NCI-H69 (cell line): ENCODE data around the gene COX15.
"Not testable (repeated sequence)": the region's sequence is repeated elsewhere in the genome, so short reads cannot be mapped to it uniquely, and the experiment has no call there.

ENCODE experiments used
- DNase-seq: peaks from one replicate; lab custom pipeline; 2025; lab: John Stamatoyannopoulos, UW

The COX15 gene

DNA sequence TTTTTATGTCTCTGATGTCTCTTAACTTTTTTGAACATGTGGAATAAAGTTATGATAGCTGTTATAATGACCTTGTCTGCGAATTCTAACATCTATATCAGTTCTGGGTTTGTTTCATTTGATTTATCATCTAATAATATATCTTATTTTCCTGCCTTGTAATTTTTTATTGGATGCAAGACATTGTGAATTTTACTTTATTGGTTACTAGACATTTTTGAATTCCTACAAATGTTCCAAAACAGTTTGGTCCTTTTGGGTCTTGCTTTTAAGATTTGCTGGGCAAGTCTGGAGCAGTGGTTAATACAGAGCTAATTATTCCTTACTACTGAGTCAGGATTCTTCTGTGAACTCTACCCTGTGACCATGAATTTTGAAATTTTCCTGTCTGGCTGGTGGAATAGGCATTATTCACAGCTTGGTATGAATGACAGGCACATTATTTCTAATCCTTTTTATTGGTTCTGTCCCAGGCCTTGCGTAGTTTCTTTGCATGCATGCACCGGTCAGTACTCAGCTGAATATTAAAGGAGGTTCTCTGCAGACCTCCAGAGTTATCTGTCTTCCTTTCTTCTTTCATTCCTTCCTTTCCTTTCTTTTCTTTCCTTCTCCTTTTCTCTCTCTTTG is 9.1 kb upstream of the COX15 start:
- no peak for DNase-seq

DNA sequence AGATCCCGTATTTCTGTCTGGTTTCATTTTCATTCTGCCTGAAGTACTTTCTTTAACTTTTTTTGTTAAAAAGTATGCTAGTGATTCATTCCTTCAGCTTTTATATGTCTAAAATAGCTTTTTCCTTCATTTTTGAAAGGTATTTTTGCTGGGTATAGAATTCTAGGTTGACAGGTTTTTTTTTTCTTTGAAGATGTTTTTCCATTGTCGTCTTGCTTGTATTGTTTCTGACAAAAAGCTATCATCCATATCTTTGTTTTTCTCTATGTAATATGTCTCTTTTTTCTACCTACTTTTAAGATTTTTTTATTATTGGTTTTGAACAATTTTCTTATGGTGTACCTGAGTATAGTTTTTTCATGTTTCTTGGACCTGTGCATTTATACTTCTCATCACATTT is 8.3 kb upstream of the COX15 start:
- no peak for DNase-seq

DNA sequence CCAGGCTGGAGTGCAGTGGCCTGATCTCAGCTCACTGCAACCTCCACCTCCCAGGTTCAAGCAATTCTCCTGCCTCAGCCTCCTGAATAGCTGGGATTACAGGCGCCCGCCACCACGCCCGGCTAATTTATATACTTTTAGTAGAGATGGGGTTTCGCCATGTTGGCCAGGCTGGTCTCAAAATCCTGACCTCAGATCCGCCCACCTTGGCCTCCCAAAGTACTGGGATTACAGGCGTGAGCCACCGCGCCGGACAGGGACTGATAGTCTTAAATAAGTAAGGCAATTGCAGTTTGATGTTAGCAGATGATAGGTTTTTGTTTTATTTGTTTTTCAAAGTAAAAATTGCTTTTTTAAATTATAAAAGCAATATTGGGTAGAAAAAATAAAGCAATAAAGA is 2.2 kb upstream of the COX15 start:
- not testable (repeated sequence) for DNase-seq

DNA sequence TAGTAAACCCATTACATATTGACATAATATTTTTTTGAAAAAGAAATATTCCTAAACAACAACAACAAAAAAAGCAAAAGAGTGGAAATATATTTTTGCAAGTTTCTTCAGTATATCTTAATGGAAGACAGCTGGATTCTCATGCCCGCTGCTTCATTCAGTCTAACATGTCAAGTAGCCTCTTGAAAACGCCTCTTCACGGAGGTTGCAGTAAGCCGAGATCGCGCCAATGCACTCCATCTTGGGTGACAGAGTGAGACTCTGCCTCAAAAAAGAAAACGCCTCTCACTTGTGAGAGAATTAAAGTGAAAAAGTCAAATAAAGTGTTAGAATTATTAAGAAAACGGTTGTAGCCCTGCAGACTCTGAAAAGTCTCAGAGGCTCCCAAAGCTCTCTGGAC is 1.4 kb upstream of the COX15 start:
- DNase-seq, result no peak

DNA sequence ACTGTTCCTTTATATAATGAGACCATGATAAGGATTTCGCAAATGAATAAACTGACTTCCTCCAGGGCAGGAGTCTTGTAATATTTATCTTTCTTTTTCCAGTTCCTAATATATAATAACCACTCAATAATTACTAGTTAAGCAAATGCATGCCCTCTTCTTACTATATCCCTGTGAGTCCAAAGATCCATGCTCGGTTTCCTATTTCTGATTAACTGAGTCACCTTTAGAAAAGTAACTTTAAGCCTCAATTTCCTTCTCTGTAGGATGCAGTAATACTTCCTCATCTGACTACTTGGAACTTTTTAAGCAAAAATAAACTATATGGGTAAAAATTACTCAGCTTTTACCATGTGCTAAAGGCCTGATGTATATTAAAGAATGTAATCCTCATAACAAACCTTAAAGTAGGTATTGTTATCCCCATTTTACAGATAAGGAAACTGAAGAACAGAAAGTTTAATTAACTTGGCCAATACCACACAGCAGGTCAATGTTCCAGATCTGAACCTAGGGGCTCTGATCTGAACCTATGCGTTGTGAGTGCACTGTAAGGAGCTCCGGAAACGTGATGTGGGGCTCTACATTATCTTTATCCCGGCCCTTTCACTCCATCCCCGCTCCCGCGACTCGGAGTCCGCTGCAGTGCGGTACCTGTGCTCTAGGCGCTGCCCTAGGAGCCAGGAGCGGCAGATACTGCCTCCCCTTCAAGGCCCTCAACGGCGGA is 458 bp downstream of the COX15 start:
- no peak for DNase-seq

DNA sequence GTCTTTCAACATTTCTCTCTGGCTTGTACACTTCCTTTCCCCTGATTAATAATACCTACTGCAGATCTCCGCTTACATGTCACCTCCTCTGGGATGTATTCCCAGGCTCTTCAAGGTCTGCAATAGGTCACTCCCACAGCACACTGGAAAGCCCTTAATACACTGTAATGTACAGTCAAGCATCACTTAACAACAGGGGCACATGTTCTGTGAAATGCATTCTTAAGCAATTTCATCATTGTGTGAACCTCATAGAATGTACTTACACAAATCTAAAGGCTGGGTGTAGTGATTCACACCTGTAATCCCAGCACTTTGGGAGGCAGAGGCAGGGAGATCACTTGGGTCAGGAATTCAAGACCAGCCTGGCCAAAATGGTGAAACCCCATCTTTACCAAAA is 1.9 kb downstream of the COX15 start:
- no peak for DNase-seq

DNA sequence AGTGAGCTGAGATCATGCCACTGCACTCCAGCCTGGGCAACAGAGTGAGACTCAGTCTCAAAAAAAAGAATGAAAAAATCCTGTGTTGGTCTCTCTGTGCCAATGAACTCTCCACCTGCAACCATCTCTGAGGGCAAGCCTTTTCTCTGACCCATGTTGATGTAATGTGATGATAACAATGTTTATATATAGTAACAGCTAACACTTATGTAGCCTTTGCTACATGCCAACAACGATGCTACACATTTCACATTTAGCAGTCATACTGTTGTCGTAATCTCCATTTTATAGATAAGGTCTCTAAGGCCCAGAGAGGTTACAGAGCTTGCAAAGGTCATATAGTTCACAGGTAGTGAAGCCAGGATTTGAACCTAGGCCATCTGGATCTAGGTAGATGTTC is 11.5 kb downstream of the COX15 start:
- DNase-seq, result no peak

DNA sequence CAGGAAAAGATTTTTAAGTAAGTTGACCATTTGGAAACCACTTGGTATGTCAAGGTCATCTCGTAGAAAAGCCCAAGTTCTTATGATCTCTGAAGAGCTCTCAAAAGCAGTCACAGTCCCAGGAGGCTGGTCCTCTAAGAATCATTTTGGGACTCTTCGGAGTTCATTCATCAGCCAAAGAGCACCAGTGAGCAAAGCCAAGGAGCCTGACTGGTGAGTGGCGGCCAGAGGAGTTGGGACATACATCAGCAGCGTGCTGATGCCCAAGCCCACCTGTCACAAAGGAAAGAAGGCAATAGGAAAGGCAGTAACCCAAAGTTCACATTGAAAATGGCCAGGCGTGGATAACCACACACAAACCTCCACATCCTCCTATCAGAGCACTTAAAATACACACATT is 17.5 kb downstream of the COX15 start:
- DNase-seq, result no peak

DNA sequence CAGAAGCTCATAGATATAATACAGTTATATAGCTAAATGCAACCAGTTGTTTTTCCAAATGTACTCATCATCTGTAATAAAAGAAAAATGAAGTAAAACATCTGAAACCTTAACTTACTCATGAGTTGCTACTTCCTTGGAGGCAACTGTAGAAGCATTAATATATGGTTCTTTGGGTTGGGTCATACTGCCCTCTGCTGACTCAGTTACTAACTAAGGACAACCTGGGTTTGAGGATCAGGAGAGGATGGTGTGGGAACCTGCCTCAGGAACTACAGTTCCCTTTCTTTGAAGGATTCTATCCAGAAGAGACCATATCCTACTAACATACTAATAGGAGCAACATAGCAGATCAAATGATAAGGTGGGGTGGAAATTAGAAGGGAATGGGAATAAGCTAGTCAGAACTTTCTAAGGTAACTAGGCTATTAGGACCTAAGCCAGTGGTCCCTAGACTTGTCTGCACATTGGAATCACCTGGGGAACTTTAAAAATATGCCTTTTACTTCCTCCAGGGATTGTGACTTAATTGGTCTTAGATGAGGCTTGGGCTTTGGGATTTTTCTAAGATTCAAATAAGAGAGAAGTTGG is 20.7 kb downstream of the COX15 start:
- peak; percentile 34 for DNase-seq

DNA sequence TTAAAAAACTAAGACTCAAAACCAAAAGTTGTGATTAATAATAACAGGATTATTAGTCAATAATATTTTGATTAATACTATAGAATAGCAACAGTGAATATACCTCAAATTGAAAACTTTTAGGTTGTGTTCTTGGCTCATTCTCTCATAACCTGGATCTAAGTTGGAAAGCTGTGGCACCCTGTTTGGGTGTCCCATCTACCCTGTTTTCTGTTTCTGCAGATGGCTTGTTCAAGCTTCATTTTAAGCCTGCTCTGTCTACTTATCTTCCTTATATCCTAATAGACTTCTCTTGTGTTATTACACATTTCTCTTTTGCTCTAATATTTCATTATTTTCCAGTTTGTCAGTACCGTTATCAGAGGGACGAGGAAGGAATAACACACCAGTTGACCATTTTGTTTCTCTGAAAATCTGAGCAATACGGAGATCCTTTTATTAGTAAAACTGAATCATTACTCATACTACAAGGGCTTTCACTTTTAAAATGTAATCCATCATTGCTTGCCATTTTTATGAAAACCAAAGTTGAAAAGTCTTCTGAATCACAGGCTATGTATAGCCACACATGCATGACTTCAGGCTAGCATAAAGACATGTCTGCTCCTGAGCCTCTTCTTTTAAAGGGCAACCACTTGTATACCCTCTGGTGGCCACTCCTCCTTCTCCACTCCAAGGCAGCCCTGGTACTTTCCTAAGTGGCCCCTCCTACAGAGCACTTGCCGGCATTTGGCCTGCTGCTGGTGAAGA is 22.3 kb downstream of the COX15 start:
- DNase-seq, result no peak

DNA sequence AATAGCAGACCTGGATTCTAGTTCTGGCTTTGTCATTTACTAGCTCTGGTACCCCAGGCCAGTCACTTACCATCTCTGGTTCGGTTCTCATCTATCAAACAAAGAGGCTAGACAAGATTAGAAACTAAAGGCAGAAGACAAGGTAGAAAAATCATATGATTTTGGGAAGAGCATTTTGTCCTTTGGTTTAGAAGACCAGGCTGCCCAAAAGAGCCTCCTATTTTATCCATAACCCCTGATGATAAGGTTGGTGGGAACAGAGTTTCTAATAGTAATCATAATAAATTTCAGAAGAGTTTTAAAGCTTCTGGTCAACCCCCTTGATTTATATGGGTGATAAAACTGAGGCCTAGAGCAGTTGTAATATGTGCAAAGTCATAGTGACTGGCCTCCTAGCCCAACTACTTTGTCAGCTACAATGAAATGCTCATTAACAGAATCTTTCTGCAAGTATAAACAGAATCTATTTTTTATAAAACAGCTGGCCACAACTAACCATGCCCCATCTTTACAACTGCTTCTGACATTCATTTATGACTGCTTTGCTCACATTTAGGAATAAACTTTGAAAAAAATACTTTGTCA is 23.4 kb downstream of the COX15 start:
- no peak for DNase-seq

DNA sequence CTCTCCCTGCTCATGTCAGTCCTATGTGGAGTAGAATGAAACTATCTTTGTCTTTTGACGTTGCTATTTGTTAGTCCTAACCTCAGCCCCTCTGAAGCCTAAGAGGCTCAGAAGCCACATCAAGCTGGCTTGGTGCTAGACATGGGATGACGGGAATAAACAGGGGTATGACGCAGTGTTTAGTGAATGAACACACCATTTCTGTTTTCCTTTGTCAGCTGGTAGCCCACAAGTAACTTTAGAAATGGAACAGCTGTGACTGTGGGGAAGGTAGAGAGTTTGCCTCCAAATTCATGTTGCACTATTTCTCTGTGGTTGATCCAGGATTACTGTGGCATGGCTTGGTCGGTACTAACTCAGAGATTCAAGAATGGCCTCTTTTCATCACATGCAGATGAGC is 31.3 kb downstream of the COX15 start:
- no peak for DNase-seq

DNA sequence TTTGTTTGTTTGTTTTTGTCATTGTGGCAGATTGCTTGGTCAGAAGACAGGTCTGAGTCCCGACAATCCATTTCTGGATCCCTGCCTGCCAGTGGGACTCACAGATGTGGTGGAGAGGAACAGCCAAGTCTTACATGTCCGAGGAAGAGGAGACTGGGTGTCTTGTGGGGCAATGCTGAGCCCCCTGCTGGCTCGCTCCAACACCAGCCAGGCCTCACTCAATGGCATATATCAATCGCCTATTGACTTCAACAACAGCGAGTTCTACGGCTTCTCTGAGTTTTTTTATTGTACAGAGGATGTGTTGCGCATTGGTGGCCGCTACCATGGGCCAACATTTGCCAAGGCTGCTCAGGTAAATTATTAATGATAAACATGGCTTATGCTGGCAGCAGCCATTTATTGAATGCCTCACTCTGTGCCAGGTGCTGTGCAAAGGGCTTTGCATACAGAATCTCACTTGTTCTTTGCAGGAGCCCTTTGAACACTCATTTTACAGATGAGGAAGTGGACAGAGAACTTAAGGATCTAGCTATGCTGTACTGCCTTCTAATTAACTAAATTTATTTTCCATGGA is 33.3 kb downstream of the COX15 start:
- DNase-seq, result no peak

DNA sequence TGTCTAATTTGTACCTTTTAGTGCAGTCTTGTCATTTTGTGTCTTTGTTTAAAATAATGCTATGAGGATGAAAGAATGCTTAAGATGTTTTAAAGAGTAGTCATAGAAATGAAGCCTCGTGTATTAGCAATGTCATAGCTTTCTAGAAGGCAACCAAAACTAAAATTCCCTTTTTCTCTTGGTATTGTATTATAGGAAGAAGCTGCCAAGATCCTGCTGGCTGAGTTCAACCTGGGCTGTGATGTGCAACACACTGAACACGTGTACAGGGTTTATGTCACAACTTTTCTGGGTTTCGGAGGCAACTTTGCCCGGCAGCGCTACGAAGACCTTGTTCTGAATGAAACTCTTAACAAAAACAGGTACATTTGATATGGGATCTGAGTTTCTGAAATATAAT is 36.2 kb downstream of the COX15 start:
- no peak for DNase-seq

DNA sequence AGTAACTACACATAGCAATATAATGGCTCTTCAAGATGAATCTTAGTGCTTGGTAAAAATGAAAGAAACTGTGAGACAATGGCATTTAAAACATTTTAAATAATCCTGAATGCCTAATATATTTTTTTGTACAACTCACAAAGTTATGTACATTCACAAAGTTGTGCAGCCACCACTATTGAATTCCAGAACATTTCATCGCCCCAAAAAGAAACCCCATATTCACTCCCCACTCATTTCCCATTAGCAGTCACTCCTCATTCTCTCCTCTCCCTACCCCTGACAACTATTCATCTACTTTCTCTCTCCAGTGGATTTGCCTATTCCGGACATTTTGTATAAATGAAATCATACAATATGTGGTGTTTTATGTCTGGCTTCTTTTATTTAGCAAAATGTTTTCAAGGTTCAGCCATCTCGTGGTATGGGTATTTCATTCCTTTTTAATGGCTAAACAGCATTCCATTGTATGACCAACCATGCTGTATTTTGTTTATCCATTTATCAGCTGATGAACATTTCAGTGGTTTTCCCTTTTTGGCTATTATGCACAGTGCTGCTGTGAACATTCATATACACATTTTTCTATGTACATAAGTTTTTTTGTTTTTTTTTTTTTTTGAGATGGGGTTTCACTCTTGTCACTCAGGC is 37.9 kb downstream of the COX15 start:
- no peak for DNase-seq

DNA sequence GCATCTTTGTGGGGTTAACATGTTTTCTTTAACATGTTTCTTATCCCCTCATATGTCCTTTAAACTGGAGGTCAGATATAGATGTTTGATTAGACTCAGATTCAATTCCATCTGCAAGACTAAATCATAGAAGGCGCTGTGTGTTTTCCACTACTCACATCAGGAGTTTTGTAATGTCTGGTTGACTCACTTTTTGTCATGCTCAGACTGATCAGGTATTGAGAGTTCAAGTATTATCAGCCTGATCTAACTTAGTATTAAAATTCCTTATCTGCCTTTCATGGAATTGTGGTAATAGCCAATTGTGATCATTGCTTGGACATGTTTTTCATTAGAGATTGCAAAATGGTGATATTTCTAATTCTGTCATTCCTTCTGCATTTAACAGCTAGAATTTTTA is 42.5 kb downstream of the COX15 start:
- DNase-seq, result no peak

DNA sequence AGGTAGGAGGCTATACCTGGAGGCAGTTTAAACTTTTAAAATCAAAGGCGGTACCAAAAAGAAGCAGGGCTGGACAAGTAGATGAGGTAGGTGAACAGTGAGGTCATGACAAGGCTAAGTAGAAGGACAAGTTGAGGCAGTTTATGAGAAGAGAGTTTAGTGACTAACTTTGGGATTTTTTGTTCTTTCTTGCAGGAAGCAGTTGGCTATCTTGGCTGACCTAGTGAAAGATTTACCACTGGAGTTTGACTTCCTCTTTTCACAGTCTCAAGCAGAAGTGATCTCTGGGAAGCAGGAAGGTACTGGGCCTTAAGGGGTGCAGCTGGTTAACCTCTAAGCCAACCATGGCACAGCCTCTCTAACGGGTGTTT is 46.3 kb downstream of the COX15 start:
- DNase-seq, result no peak

DNA sequence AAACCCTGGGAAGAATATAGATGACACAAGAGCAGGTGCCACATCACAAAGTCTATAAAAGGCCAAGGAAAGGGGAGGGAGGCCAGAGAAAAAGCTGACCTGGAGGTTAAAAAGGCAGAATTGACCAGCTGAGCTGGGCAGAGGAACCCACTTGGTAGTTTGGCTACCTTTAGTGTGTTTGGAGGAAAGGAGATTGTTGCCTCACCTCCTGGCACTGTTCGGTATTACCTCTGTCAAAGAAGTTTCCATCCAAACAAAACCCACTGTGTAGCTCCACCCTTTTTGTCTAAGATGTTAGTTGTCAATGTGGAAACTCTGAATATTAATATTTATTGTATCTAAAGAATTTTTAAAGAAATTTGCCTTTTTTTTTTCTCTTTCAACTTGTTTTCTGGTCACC is 49.2 kb downstream of the COX15 start:
- DNase-seq, result peak; percentile 1
